ENCODE measurements around the gene PPM1D. TPM values are rescaled to one million over a fixed set of nuclear protein-coding genes. Genes with fewer than 3 reads are reported as not detected.
A peak's percentile ranks its signal among the peaks of the same experiment; 100 is the strongest.

Gene PPM1D
- total and polyA plus RNA-seq, 2 experiments from 2014 or later, result 7.8 to 13.3 TPM

DNA sequence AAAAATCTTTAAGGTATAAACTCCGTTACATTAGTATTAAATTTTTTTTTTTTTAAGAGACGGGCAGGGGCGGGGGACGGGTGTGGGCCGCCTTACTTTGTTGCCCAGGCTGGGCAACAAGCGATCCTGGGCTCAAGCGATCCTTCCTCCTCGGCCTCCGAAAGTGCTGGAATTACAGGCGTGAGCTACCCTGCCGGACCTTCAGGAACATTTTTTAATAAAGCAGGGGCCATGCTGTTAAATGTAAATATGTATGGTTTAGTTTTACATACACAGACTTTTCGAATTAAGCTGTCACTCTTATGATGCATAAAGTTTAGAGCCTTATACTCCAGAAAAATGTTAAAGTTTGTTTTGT is 2.4 kb downstream of the PPM1D start:
- H4K20me1 ChIP-seq (replicated peaks; ENCODE audit: insufficient read depth), result peaks cover 7% of the 10 kb centered on the region
- no peak for DNase-seq (ENCODE audit: low spot score)

More for the DNA sequence above, 2.4 kb downstream of the PPM1D start:
- no peaks in the 10 kb centered on the region for H3K27me3 ChIP-seq (ENCODE audit: insufficient read depth)
- H3K27me3 Mint-ChIP-seq (ENCODE audit: insufficient read depth, low read depth, poor library complexity), result peaks cover 12% of the 10 kb centered on the region
- TF ChIP-seq JUNB (IDR thresholded peaks at IDR 0.05; ENCODE audit: unreplicated experiment), result no peak
- TF ChIP-seq ZNF114 (CRISPR knock-in tag; IDR thresholded peaks at IDR 0.05), result no peak
- TF ChIP-seq, protein P1, sequence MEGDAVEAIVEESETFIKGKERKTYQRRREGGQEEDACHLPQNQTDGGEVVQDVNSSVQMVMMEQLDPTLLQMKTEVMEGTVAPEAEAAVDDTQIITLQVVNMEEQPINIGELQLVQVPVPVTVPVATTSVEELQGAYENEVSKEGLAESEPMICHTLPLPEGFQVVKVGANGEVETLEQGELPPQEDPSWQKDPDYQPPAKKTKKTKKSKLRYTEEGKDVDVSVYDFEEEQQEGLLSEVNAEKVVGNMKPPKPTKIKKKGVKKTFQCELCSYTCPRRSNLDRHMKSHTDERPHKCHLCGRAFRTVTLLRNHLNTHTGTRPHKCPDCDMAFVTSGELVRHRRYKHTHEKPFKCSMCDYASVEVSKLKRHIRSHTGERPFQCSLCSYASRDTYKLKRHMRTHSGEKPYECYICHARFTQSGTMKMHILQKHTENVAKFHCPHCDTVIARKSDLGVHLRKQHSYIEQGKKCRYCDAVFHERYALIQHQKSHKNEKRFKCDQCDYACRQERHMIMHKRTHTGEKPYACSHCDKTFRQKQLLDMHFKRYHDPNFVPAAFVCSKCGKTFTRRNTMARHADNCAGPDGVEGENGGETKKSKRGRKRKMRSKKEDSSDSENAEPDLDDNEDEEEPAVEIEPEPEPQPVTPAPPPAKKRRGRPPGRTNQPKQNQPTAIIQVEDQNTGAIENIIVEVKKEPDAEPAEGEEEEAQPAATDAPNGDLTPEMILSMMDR (conservative IDR thresholded peaks at IDR 0.05; ENCODE audit: low read depth in 2 of 2), result no peak
- TF ChIP-seq POLR2AphosphoS5 (IDR thresholded peaks at IDR 0.05; ENCODE audit: low read depth), result no peak
- TF ChIP-seq NANOG (IDR thresholded peaks at IDR 0.05; ENCODE audit: borderline replicate concordance), result no peak
- no peak for TF ChIP-seq CREB1 (CRISPR knock-in tag; IDR thresholded peaks at IDR 0.05; ENCODE audit: low read depth)
- no peak for TF ChIP-seq ZNF331 (CRISPR knock-in tag; IDR thresholded peaks at IDR 0.05; ENCODE audit: low read depth)
- no peak for TF ChIP-seq ETS1 (IDR thresholded peaks at IDR 0.05)
- TF ChIP-seq, protein P2, sequence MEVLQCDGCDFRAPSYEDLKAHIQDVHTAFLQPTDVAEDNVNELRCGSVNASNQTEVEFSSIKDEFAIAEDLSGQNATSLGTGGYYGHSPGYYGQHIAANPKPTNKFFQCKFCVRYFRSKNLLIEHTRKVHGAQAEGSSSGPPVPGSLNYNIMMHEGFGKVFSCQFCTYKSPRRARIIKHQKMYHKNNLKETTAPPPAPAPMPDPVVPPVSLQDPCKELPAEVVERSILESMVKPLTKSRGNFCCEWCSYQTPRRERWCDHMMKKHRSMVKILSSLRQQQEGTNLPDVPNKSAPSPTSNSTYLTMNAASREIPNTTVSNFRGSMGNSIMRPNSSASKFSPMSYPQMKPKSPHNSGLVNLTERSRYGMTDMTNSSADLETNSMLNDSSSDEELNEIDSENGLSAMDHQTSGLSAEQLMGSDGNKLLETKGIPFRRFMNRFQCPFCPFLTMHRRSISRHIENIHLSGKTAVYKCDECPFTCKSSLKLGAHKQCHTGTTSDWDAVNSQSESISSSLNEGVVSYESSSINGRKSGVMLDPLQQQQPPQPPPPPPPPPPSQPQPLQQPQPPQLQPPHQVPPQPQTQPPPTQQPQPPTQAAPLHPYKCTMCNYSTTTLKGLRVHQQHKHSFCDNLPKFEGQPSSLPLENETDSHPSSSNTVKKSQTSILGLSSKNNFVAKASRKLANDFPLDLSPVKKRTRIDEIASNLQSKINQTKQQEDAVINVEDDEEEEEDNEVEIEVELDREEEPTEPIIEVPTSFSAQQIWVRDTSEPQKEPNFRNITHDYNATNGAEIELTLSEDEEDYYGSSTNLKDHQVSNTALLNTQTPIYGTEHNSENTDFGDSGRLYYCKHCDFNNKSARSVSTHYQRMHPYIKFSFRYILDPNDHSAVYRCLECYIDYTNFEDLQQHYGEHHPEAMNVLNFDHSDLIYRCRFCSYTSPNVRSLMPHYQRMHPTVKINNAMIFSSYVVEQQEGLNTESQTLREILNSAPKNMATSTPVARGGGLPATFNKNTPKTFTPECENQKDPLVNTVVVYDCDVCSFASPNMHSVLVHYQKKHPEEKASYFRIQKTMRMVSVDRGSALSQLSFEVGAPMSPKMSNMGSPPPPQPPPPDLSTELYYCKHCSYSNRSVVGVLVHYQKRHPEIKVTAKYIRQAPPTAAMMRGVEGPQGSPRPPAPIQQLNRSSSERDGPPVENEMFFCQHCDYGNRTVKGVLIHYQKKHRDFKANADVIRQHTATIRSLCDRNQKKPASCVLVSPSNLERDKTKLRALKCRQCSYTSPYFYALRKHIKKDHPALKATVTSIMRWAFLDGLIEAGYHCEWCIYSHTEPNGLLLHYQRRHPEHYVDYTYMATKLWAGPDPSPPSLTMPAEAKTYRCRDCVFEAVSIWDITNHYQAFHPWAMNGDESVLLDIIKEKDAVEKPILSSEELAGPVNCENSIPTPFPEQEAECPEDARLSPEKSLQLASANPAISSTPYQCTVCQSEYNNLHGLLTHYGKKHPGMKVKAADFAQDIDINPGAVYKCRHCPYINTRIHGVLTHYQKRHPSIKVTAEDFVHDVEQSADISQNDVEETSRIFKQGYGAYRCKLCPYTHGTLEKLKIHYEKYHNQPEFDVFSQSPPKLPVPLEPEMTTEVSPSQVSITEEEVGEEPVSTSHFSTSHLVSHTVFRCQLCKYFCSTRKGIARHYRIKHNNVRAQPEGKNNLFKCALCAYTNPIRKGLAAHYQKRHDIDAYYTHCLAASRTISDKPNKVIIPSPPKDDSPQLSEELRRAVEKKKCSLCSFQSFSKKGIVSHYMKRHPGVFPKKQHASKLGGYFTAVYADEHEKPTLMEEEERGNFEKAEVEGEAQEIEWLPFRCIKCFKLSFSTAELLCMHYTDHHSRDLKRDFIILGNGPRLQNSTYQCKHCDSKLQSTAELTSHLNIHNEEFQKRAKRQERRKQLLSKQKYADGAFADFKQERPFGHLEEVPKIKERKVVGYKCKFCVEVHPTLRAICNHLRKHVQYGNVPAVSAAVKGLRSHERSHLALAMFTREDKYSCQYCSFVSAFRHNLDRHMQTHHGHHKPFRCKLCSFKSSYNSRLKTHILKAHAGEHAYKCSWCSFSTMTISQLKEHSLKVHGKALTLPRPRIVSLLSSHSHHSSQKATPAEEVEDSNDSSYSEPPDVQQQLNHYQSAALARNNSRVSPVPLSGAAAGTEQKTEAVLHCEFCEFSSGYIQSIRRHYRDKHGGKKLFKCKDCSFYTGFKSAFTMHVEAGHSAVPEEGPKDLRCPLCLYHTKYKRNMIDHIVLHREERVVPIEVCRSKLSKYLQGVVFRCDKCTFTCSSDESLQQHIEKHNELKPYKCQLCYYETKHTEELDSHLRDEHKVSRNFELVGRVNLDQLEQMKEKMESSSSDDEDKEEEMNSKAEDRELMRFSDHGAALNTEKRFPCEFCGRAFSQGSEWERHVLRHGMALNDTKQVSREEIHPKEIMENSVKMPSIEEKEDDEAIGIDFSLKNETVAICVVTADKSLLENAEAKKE (CRISPR knock-in tag; IDR thresholded peaks at IDR 0.05), result no peak
- no peak for TF ChIP-seq EZH2 (IDR thresholded peaks at IDR 0.05; ENCODE audit: low read depth, unreplicated experiment)
- no peak for TF ChIP-seq EZH2phosphoT487 (IDR thresholded peaks at IDR 0.05; ENCODE audit: unreplicated experiment)
- TF ChIP-seq, protein P3, sequence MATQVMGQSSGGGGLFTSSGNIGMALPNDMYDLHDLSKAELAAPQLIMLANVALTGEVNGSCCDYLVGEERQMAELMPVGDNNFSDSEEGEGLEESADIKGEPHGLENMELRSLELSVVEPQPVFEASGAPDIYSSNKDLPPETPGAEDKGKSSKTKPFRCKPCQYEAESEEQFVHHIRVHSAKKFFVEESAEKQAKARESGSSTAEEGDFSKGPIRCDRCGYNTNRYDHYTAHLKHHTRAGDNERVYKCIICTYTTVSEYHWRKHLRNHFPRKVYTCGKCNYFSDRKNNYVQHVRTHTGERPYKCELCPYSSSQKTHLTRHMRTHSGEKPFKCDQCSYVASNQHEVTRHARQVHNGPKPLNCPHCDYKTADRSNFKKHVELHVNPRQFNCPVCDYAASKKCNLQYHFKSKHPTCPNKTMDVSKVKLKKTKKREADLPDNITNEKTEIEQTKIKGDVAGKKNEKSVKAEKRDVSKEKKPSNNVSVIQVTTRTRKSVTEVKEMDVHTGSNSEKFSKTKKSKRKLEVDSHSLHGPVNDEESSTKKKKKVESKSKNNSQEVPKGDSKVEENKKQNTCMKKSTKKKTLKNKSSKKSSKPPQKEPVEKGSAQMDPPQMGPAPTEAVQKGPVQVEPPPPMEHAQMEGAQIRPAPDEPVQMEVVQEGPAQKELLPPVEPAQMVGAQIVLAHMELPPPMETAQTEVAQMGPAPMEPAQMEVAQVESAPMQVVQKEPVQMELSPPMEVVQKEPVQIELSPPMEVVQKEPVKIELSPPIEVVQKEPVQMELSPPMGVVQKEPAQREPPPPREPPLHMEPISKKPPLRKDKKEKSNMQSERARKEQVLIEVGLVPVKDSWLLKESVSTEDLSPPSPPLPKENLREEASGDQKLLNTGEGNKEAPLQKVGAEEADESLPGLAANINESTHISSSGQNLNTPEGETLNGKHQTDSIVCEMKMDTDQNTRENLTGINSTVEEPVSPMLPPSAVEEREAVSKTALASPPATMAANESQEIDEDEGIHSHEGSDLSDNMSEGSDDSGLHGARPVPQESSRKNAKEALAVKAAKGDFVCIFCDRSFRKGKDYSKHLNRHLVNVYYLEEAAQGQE (IDR thresholded peaks at IDR 0.05; ENCODE audit: unreplicated experiment), result no peak
- H3K36me3 Mint-ChIP-seq (ENCODE audit: low read depth), result no peaks in the 10 kb centered on the region
- no peaks in the 10 kb centered on the region for H3F3A ChIP-seq (replicated peaks; ENCODE audit: low read depth)
- H3K36me3 ChIP-seq (ENCODE audit: insufficient read depth), result no peaks in the 10 kb centered on the region
- no peak overlapping the region for H3K27ac ChIP-seq (ENCODE audit: low read depth)
- no peak for ATAC-seq
- no peak overlapping the region for H2AFZ ChIP-seq
- H3K4me1 Mint-ChIP-seq, result peaks cover 17% of the 10 kb centered on the region
- peaks cover 5% of the 10 kb centered on the region; the same call in 1 of the 2 replicates for H3K4me1 ChIP-seq (ENCODE audit: insufficient read depth)
- no peaks in the 10 kb centered on the region for H3K9me2 ChIP-seq (ENCODE audit: insufficient read depth)
- peak overlapping the region; percentile 84 for H3K4me2 ChIP-seq
- H3K27ac Mint-ChIP-seq, result no peak overlapping the region
- H3K79me2 ChIP-seq (replicated peaks; ENCODE audit: insufficient read depth), result peaks cover 68% of the 10 kb centered on the region
- H3K9me3 Mint-ChIP-seq, result no peaks in the 10 kb centered on the region
- peak overlapping the region; percentile 95 for H3K4me3 Mint-ChIP-seq
- H3K4me3 ChIP-seq, result peak overlapping the region; percentile 67

Data from GM23338 (cell line).